Hepatocyte (in vitro differentiated cells): Measurements from ENCODE around the gene TSPAN9. TPM values are rescaled to one million over a fixed set of nuclear protein-coding genes. Genes with fewer than 3 reads are reported as not detected.

Source experiments
- DNase-seq: peaks from one replicate; pipeline ENCODE4 v3.0.0-alpha.2; 2016; ENCODE audit warnings: low spot score
- H2AFZ ChIP-seq: fragments of 200-600 bp; sonication (generic); 2 replicates; pipeline ENCODE4 v1.6.0; 2016; ENCODE audit warnings: antibody characterized with exemption, mild to moderate bottlenecking
- H3K27ac ChIP-seq: fragments of 200-600 bp; sonication (generic); 2 replicates; pipeline ENCODE4 v1.5.1; 2016; ENCODE audit warnings: mild to moderate bottlenecking
- H3K27me3 ChIP-seq: fragments of 200-600 bp; sonication (generic); 2 replicates; pipeline ENCODE4 v1.6.1; 2016
- H3K36me3 ChIP-seq: fragments of 200-600 bp; sonication (generic); replicated peaks from 2 replicates; pipeline ENCODE4 v1.5.1; 2016; ENCODE audit warnings: low read depth; ENCODE audit not compliant: insufficient read depth
- H3K4me1 ChIP-seq: fragments of 200-600 bp; sonication (generic); 2 replicates; pipeline ENCODE4 v1.5.1; 2016; ENCODE audit warnings: mild to moderate bottlenecking, moderate library complexity; ENCODE audit not compliant: insufficient read depth
- H3K4me2 ChIP-seq: fragments of 200-600 bp; sonication (generic); 2 replicates; pipeline ENCODE4 v1.6.0; 2016
- H3K4me3 ChIP-seq: fragments of 200-600 bp; sonication (generic); 2 replicates; pipeline ENCODE4 v1.5.1; 2016; ENCODE audit warnings: mild to moderate bottlenecking
- H3K79me2 ChIP-seq: fragments of 200-600 bp; sonication (generic); 2 replicates; pipeline ENCODE4 v1.6.0; 2017; ENCODE audit warnings: mild to moderate bottlenecking
- H3K9me2 ChIP-seq: fragments of 200-600 bp; sonication (generic); replicated peaks from 2 replicates; pipeline ENCODE4 v1.6.0; 2017; ENCODE audit warnings: mild to moderate bottlenecking; ENCODE audit not compliant: insufficient read depth
- H3K9me3 ChIP-seq: fragments of 200-600 bp; sonication (generic); 2 replicates; pipeline ENCODE4 v1.5.1; 2016; ENCODE audit warnings: low read depth, mild to moderate bottlenecking
- H4K20me1 ChIP-seq: fragments of 200-600 bp; sonication (generic); 2 replicates; pipeline ENCODE4 v1.6.0; 2016; ENCODE audit warnings: mild to moderate bottlenecking; ENCODE audit not compliant: insufficient read depth, poor library complexity, severe bottlenecking
- EZH2 ChIP-seq: fragments of 200-600 bp; sonication (generic); IDR thresholded peaks from 2 replicates; pipeline ENCODE4 v1.6.1; 2016; ENCODE audit warnings: antibody characterized with exemption, mild to moderate bottlenecking, borderline replicate concordance
- EZH2phosphoT487 ChIP-seq: fragments of 200-600 bp; sonication (generic); IDR thresholded peaks from one replicate; pipeline ENCODE4 v1.6.1; 2018; ENCODE audit warnings: antibody characterized with exemption, mild to moderate bottlenecking, low read depth, moderate library complexity; ENCODE audit not compliant: unreplicated experiment, severe bottlenecking
- WGBS: methylation state at CpG from one replicate; pipeline ENCODE4 v1.1.6; 2016; ENCODE audit warnings: low lambda C conversion rate; ENCODE audit errors: missing lambda C conversion rate; 5-methylcytosine and 5-hydroxymethylcytosine counted together
- polyA plus RNA-seq: library from polyadenylated mRNA; unstranded; fragments of >200 nt; fragmentation: Nextera tagmentation; extraction: Ambion mirVana; gene quantifications from 2 replicates; pipeline ENCODE4 v1.2.1, GENCODE V29; 2016
- total RNA-seq: library from RNA; depleted of rRNA; stranded (reverse); fragments of >200 nt; gene quantifications from 2 replicates; pipeline ENCODE4 v1.2.3, GENCODE V29; 2014
- TF ChIP-seq, protein P1 (sequence below): fragments of 200-600 bp; sonication (generic); IDR thresholded peaks from 2 replicates; pipeline ENCODE4 v1.5.1; 2016; ENCODE audit warnings: antibody characterized with exemption, mild to moderate bottlenecking; ENCODE audit not compliant: poor library complexity

TSPAN9 gene
- total and polyA plus RNA-seq, 2 experiments from 2014 or later, result 16.6 to 38.6 TPM

DNA sequence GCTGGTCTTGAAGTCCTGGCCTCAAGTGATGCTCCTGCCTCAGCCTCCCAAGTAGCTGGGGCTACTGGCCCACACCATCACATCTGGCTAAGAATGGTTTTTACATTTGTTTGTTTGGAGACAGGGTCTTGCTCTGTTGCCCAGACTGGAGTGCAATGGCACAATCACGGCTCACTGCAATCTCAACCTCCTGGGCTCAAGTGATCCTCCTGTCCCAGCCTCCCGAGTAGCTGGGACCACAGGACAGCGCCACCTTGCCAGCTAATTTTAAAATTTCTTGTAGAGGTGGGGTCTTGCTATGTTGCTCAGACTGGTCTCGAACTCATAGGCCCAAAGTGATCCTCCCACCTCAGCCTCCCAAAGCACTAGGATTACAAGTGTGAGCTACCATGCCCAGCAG, 28.6 kb upstream of the TSPAN9 start:
- TF ChIP-seq, protein P1, sequence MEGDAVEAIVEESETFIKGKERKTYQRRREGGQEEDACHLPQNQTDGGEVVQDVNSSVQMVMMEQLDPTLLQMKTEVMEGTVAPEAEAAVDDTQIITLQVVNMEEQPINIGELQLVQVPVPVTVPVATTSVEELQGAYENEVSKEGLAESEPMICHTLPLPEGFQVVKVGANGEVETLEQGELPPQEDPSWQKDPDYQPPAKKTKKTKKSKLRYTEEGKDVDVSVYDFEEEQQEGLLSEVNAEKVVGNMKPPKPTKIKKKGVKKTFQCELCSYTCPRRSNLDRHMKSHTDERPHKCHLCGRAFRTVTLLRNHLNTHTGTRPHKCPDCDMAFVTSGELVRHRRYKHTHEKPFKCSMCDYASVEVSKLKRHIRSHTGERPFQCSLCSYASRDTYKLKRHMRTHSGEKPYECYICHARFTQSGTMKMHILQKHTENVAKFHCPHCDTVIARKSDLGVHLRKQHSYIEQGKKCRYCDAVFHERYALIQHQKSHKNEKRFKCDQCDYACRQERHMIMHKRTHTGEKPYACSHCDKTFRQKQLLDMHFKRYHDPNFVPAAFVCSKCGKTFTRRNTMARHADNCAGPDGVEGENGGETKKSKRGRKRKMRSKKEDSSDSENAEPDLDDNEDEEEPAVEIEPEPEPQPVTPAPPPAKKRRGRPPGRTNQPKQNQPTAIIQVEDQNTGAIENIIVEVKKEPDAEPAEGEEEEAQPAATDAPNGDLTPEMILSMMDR, result no peak
- TF ChIP-seq EZH2phosphoT487 (no peak), EZH2 (no peak)
- no peak overlapping the region for H2AFZ ChIP-seq
- H3K27me3 ChIP-seq, result no peaks in the 10 kb centered on the region
- 96% methylated on average over 4 of the region's 4 CpGs for WGBS
- H3K9me3 ChIP-seq, result no peaks in the 10 kb centered on the region
- H3K4me2 ChIP-seq, result no peak overlapping the region
- H3K9me2 ChIP-seq, result no peaks in the 10 kb centered on the region
- no peak for DNase-seq
- no peaks in the 10 kb centered on the region for H4K20me1 ChIP-seq
- no peak overlapping the region for H3K27ac ChIP-seq
- no peaks in the 10 kb centered on the region for H3K79me2 ChIP-seq
- H3K4me1 ChIP-seq, result no peaks in the 10 kb centered on the region
- no peaks in the 10 kb centered on the region for H3K36me3 ChIP-seq
- H3K4me3 ChIP-seq, result no peak overlapping the region

DNA sequence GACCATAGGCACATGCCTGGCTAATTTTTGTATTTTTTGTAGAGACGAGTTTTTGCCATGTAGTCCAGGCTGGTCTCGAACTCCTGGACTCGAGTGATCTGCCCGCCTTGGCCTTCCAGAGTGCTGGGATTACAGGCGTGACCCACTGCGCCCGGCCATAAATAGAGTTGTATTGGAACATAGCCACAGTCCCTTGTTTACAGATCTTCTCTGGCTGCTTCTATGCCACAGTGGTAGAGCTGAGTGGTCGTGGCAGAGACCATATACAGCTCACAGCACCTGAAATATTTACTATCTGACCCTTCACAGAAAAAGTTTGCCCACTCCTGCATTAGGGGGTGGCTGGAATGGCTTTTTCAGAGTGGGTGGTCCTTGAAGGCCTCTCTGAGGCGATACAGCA, 28.0 kb upstream of the TSPAN9 start:
- no peak for DNase-seq
- Histone ChIP-seq H3K79me2 (no peaks in the 10 kb centered on the region), H4K20me1 (no peaks in the 10 kb centered on the region), H3K9me3 (no peaks in the 10 kb centered on the region), H3K27ac (no peak overlapping the region), H3K27me3 (no peaks in the 10 kb centered on the region), H3K9me2 (no peaks in the 10 kb centered on the region), H3K4me2 (no peak overlapping the region), H3K36me3 (no peaks in the 10 kb centered on the region), H2AFZ (no peak overlapping the region), H3K4me1 (no peaks in the 10 kb centered on the region), H3K4me3 (no peak overlapping the region)
- 94% methylated on average over 9 of the region's 9 CpGs for WGBS
- TF ChIP-seq EZH2phosphoT487 (no peak), EZH2 (no peak)
- TF ChIP-seq, protein P1, result no peak

DNA sequence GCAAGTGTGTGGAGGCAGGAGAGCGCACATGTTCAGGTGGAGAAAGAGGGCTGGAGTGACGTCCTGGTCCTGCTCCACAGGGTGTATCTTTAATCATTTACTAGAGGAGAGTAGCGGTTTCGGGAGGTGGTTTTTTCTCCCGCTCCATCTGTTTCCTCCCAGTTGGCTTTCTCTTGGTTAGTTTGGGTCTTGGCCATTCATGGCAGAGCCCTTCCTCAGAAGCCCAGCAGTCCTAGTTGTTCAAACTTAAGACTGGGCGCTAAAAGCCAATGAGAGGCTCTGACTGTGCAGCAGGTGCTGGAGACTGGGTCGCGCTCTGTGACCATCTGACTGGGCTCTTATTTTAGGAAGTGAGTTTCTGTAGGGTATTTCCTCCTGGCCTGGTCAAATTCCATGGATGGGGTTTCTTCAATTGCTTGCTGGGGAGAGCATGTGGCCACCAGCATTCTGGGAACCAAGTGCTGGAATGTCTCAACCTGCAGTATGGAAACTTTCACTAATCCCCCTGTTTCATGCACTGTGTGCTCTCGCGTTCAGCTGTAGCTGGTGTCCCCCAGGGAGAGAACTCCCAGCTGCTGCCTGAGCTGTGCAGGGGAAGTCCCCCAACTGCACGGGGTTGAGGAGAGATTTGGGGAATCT, 27.4 kb upstream of the TSPAN9 start:
- no peak overlapping the region for H3K4me3 ChIP-seq
- no peak overlapping the region for H2AFZ ChIP-seq
- H3K4me2 ChIP-seq, result no peak overlapping the region
- DNase-seq, result no peak
- no peaks in the 10 kb centered on the region for H3K4me1 ChIP-seq
- no peak overlapping the region for H3K27ac ChIP-seq
- no peaks in the 10 kb centered on the region for H3K9me3 ChIP-seq
- H3K9me2 ChIP-seq, result no peaks in the 10 kb centered on the region
- no peaks in the 10 kb centered on the region for H4K20me1 ChIP-seq
- WGBS, result 77% methylated on average over 11 of the region's 11 CpGs
- H3K27me3 ChIP-seq, result no peaks in the 10 kb centered on the region
- no peaks in the 10 kb centered on the region for H3K36me3 ChIP-seq
- H3K79me2 ChIP-seq, result no peaks in the 10 kb centered on the region
- TF ChIP-seq, protein P1, result no peak
- TF ChIP-seq EZH2, result no peak
- TF ChIP-seq EZH2phosphoT487, result no peak
